GM21447 (cell line): ENCODE data around the gene MAFG.

ENCODE experiments used
- ATAC-seq: cut with Tn5 transposase; IDR thresholded peaks from one replicate; pipeline ENCODE4 v1.9.1; 2021; ENCODE audit not compliant: unreplicated experiment

MAFG gene

DNA sequence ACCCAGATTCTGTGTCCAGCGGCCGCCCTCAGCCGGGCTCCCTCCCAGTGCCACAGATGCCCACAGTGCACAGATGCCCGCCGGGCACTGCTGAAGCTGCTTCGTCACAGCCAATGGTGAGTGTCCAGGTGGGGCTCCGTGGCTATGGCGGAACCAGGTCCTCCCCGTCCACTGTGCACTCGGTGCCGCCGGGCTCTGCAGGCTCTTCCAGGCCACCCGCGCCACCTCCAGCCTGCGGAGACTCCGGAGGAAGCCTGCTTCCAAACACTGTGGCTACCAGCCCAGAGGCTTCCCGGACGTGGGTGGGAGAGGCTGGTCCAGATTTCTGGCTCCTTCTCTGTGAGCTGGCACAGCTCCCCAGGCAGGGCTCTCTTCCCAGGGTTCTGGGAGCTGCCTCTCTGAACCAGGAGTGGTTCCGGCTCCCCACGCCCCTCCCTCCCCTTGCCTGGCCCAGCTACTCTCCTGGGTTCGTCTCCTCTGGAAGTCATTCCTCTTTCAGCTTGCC lies 12.4 kb upstream of the MAFG start:
- ATAC-seq = no peak

GRCh38 chr17:81939218-81939617 lies 11.7 kb upstream of the MAFG start:
- no peak for ATAC-seq

- ATAC-seq = no peak
Measured at GRCh38 chr17:81935709-81936084, 8.2 kb upstream of the MAFG start.

DNA sequence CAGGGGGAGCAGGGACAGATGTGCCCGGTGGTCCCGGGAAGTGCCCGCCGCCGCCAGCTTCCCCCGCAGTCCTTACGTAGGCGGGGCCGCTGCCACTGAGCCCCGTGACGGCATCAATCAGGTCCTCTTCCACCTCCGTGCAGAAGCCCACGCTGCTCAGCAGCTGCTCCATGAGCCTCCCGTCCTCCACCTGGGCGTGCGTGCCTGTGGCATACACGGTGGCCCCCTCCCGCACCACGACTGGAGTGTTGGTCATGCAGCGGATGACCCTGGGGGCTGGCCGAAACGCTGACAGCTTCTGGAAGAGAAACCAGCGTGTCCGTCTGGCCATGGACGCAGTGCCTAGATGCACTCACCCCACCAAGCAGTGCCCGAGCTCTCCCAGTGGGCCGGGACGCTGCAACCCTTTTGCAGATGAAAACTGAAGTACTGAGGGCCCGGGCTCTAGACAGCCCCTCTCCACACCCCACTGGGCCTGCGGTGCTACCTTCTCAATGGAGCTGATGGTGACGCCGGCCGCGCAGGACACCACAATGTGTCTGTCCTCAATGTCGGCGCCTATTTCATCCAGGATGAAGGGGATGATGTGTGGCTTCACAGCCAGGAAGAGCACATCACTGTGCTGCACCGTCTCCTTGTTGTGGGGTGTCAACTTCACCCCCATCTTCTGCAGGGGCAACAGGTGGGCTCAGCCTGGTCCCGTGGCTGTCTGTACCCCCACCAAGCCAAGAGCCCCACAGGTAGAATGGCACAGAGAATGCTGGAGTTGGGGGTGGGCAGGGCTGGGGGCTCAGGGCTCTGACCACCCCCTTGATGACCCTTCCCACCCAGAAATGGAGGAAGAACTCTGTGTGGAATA lies 7.5 kb upstream of the MAFG start:
- ATAC-seq = no peak

- ATAC-seq = no peak
Measured at GRCh38 chr17:81934098-81934757, 6.7 kb upstream of the MAFG start.

DNA sequence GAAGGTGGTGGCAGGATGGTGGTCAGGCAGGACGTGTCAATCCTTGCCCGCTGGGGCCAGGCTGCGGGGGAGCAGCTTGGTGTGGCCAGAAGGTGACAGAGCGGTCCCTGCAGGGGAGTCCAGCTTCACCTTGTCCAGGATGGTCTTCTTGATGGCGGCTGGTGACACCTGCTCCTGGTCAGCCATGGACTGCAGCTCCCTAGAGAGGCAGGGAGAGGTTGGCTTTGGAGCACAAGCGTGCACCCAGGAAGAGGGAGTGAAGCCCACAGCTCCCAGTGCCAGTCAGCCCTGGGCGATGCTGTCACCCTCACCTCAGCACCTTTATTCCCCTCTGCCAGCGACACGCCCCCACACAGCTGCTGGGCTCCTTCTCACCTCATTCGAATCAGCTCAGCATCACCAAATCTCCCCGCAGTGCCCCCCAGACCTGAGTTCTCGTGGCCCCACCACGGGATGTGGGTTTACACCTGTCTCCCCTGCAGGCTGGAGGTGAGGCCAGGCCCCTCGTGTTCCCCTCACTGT lies 5.7 kb upstream of the MAFG start:
- ATAC-seq = no peak

GRCh38 chr17:81932333-81932983 lies 4.9 kb upstream of the MAFG start:
- no peak for ATAC-seq

DNA sequence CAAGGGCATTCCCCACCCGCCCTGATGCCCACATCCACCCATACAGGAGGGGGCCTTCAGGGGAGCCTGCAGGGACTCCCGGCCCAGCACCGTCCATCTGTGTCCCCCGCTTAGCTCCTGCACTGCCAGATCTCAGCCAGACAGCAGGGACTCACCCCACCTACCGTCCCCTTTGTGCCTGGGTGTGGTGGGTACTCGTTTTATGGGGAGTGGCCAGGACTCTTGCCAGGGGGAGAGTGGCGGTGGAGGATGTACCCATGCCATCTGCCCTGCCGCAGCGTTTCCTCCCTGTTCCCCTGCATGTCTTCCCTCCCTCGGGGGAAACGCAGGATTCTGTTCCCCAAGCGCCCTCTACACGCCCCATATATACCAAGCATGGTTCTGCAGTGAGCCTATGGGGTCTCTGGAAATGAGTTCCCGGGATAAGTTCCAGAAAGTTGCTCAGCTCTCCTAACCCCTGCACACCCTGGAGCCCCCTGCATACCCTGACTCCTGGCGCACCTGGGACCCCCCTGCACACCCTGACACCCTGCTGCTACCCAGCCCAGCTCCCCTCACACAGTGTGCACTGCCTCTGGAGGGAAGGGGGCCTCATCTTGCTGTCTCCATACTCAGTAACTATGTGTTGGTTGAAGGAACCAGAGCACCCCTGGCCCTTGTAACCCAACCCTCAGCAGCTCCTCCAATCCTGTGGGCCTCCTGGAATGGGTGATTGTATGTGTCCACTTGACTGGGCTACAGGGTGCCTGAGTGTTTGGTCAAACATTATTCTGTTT lies 4.2 kb upstream of the MAFG start:
- no peak for ATAC-seq

GRCh38 chr17:81931189-81931556 lies 3.6 kb upstream of the MAFG start:
- ATAC-seq = no peak

DNA sequence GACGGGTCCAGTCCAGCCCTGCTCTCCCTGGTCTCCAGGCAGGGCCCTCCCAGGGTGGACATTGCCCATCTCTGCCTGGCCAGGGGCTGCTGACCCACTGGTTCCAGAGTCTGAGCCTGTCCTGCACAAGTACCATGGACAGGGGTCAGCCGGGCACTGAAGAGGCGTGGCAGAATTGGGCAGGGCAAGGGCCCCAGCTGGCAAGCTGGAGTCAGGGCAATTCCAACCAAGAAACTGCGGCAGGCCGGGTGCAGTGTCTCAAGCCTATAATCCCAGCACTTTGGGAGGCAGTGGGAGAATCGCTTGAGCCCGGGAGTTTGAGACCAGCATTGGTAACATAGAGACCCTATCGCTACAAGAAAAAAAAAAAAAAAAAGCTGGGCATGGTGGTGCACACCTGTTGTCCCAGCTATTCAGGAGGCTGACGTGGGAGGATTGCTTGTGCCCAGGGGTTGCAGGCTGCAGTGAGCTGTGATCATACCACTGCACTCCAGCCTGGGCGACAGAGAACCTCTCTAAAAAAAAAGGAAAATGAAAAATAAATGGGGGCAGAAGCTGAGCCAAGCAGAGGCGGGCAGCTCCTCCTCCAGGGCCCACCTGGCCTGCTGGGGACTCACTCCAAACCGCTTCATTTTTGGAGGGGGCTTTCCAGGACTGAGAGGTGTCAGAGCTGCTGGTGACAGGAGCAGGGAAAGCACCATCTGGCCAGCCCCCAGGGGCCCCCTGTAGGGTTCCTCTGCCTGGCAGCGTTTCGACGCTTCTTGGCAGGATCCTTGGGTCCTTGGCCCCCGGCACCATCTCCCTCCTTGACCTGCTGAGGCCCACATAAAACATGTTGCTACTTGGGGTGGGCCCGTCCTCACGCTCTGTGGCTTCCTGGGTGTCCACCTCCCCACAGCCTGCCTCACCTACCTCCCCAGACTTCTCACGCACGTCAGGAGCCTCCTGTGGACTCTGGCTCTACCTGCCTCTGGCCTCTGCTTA lies 2.9 kb upstream of the MAFG start:
- ATAC-seq = no peak

GRCh38 chr17:81929253-81930141 lies 2.0 kb upstream of the MAFG start:
- ATAC-seq = no peak

DNA sequence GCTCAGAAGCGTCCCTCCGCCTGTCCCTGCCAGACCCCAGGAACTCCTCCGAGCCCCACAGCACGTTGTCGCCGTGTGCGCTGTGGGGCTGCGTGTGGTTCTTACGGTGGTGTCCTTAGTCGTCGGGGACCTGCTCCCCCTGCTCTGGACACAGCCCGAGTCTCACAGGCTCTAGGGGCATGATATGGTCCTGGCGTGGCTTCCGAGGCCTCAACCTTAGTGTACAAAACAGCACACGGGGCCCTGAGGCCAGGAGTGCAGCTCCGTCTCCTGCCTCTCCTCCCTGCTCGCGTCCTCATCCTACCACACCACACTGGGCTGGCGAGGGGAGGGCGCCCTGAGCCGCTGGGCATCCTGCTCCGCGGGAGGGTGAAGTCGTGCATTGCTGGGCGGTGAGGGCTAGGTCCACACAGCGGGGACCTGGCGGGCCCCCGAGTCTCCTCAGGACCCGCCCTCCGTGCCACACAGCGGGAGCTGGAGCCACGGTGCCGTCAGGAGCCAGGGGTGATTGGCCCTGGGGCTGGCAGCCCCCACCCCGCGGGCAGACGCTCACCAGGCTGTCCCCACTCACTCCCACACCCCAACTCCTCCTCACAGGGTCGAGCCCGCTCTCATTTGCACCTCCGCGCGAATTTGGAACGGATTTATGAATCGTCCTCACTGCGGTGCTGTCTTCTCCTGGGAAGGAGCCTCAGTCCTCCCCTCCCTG lies 1.2 kb upstream of the MAFG start:
- ATAC-seq = no peak

- peak; percentile 11 for ATAC-seq
Measured at GRCh38 chr17:81927152-81927652, 333 bp downstream of the MAFG start.

DNA sequence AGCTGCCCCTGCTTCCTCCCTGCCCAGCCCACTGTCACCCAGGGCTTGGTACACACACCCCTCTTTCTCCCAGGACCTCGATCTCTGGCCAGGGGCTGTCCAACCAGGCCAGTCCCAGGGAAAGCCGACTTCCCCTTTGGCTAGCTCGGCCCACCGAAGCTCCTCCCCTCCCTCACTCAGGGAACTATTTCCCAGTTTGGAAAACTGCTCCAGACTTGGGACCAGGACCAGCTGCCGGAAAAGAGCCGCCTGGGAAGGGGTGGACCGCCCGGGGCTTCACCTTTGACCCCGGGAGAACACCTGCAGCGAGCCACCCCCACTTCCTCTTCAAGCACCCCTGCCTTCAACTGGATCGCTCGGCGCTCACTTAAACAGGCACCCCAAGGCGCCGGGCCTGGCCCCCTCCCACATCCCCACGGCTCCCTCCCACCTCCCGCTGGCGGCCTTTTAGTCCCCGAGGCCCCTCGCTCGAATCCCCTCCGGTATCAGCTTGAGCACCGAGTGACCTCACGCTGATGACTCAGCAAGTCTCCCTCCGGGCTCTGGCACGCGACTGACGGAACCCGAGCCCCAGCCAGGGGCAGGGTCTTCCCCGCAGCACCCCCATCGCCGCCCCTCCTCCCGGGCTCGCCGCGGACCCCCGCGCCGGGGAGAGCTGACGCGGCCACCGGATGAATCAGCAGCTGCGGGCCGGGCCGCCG lies 934 bp downstream of the MAFG start:
- peak; percentile 18 for ATAC-seq

GRCh38 chr17:81925860-81926450 lies 1.6 kb downstream of the MAFG start:
- no peak for ATAC-seq

- ATAC-seq = no peak
Measured at GRCh38 chr17:81924557-81925532, 2.7 kb downstream of the MAFG start.
